AG09319 (cell line): ENCODE results near the gene ARMH3.

ENCODE experiments used
- DNase-seq: peaks from one replicate; pipeline ENCODE4 v3.0.0-alpha.2; 2010; ENCODE audit warnings: low read depth; ENCODE audit errors: extremely low read depth
- CTCF ChIP-seq: IDR thresholded peaks from 2 replicates; pipeline ENCODE4 v1.5.1; 2011; ENCODE audit warnings: low read depth, mild to moderate bottlenecking, inconsistent platforms, low read length, moderate library complexity

Gene ARMH3

GRCh38 chr10:101840741-101841453 is 215.1 kb downstream of the ARMH3 start:
- DNase-seq: peak; percentile 49
- peak; percentile 97 for TF ChIP-seq CTCF

GRCh38 chr10:101840102-101840684 is 215.8 kb downstream of the ARMH3 start:
- DNase-seq: no peak
- TF ChIP-seq CTCF: no peak

- no peak for DNase-seq
- no peak for TF ChIP-seq CTCF
These were observed 216.4 kb downstream of the ARMH3 start for GRCh38 chr10:101839416-101840063.

- DNase-seq: no peak
- TF ChIP-seq CTCF: no peak
These were observed 217.0 kb downstream of the ARMH3 start for GRCh38 chr10:101839002-101839401.

- no peak for TF ChIP-seq CTCF
- no peak for DNase-seq
These were observed 217.5 kb downstream of the ARMH3 start for GRCh38 chr10:101838416-101838970.

GRCh38 chr10:101837748-101838147 is 218.2 kb downstream of the ARMH3 start:
- no peak for TF ChIP-seq CTCF
- DNase-seq: no peak

- TF ChIP-seq CTCF: no peak
- DNase-seq: no peak
These were observed 220.6 kb downstream of the ARMH3 start for GRCh38 chr10:101835362-101835761.
